PC-9 (cell line): ENCODE data around the gene LARGE1.

Source experiments
- CTCF ChIP-seq: fragments of 200-600 bp; sonication (generic); conservative IDR thresholded peaks from 2 replicates; pipeline ENCODE4 v1.6.1; 2017; ENCODE audit warnings: mixed run types, antibody characterized with exemption, mild to moderate bottlenecking, moderate library complexity
- EZH2 ChIP-seq: fragments of 200-600 bp; sonication (generic); IDR thresholded peaks from 2 replicates; pipeline ENCODE4 v1.8.0; 2017; ENCODE audit warnings: antibody characterized with exemption, low read depth

GRCh38 chr22:33332538-33332937 lies 587.7 kb downstream of the LARGE1 start:
- TF ChIP-seq CTCF (no peak), EZH2 (no peak)
